HG02973 (cell line): ENCODE measurements around the gene TSPAN12.
"Not testable (repeated sequence)": the region's sequence is repeated elsewhere in the genome, so short reads cannot be mapped to it uniquely, and the experiment has no call there.

ENCODE experiments used
- ATAC-seq: cut with Tn5 transposase; IDR thresholded peaks from one replicate; pipeline ENCODE4 v1.9.1; 2021; ENCODE audit warnings: moderate library complexity; ENCODE audit not compliant: unreplicated experiment

The TSPAN12 gene

GRCh38 chr7:120806669-120807068 is 51.3 kb downstream of the TSPAN12 start:
- peak; percentile 83 for ATAC-seq

DNA sequence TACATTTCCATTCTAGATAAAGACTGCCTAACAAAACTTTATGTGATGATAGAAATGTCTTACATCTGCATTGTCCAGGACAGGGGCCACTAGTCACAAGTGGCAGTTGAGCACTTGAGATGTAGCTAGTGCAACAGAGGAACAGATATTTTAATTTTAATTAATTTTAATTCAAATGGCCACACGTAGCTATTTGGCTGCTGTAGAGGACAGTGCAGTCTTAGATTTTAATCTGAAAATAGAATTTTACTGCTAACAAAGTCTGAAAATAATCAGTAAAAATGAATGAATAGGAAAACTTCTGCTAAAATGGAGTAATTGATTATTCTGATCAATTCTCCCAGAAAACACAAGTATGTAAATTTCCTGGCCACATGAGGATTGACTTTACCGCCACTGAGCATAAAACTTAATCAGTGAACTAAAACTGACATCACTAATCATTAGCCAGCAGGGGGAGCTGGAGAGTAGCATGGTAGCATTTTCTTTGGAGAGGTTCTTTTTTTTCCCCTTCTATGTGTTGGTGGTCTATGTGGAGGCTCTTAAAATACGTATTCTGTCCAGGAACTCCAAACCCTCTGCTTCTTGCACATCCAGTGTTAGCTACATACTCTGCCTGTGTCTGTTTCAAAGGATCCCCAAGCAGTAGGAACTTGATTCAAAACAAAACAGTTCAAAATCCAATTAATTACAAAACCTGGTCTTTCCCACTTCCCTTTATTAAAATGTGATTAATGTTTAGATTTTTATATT is 52.1 kb downstream of the TSPAN12 start:
- peak; percentile 62 for ATAC-seq

- ATAC-seq, result no peak
Observed at GRCh38 chr7:120802751-120803150, 55.2 kb downstream of the TSPAN12 start.

DNA sequence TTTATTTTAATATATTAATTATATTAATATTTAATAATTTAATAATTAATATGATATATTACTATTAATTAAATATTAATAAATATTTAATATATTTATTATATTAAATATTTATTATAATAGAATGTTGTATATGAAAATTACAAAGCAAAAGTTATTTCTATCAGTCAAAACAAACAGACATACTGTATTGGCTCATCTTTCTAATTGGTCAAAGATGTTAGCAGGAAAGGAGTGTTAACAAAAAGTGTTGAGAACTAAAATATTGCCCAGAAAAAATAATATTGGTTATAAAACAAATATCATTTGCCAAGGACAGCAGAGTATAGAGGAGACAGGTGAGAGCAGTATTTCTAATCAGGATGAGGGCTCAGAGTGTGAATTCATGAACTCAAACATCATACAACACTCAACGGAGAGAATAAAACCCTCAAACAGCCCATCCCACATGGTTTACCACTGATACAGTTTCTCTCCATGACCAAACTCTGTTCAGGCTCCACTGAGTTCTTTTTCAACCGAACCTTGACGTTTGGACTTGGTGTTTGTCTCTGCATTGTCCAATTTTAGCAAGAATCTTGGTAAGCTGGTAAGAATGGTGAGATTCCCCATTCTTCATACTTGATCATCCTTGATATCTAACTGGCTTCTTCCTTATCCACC is 58.0 kb downstream of the TSPAN12 start:
- ATAC-seq, result no peak

- no peak for ATAC-seq
Observed at GRCh38 chr7:120799147-120799546, 58.8 kb downstream of the TSPAN12 start.

DNA sequence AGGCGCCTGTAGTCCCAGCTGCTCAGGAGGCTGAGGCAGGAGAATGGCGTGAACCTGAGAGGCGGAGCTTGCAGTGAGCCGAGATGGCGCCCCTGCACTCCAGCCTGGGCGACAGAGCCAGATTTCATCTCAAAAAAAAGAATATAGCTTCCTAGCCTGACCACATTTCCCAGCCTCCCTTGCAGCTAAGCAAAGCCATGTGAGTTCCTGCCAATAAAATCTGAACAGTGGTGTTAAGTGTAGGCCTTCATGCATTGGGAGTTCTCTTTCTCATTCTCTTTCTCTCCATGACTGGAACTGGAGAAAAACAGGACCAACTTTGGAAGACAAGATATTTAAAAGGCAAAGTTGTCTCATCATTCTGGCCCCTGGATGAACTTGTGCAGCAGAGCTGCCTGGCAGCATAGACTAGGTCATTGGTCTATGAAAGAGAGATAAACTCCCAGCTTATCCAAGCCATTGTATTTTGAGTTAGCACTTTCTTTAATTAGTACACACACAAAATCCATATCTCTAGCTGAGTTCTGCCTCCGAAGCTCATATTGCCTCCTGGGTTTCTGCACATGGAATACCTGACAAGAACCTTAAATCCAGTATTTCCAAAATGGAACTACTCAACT is 60.8 kb downstream of the TSPAN12 start:
- no peak for ATAC-seq

DNA sequence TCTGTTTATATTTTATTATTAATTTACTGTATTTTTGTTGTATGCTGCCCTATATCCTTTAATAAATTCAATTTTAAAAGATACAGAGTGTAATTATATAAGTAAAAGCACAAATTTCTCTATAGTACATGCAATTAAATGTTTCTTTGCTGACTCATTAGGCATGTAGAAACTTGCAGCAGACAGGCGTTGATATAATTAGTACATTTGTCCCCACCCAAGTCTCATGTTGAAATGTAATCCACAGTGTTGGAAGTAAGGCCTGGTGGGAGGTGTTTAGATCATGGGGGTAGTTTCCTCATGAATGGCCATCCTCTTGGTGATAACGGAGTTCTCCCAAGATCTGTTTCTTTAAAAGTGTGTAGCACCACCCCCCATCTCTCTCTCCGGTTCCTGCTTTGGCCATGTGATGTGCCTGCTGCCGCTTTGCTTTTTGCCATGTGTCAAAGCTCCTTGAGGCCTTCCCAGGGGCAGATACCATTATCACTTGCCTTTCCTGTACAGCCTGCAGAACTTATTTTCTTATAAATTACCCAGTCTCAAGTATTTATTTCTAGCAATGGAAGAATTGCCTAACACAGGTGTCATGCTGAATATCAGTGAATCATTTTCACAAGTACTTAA is 63.7 kb downstream of the TSPAN12 start:
- no peak for ATAC-seq

DNA sequence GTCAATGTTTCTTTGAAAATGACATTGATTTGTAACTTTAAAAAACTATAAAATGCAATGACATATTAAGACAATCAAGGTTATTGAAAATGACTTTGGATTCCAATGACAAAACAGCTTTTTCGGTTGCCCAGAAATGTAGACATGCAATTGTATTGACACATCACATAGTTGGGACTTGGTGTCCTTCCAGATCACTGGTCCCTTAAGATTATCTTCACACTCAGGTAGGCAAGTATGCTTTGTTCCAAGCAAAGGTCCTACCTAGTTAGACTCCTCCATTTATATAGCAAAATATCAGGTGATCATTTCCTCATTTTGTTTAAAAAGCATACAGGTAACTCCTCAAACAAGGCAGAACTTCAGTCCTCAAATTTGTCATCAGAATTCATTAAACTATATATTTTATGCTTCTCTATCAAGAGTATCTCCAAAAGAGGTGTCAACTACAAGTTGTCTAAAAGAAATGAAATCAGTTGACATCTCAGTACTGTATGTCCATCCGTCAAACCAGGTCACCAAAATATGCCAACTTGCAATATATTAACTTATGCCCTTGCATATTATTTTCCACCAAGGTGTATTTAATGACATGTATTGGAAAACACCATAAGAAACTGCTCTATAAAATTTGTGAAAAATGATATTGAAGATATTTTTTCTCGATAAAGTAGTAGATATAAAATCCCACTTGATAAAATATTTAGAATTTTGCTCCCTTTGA is 64.6 kb downstream of the TSPAN12 start:
- no peak for ATAC-seq

- no peak for ATAC-seq
Observed at GRCh38 chr7:120792861-120793130, 65.1 kb downstream of the TSPAN12 start.

GRCh38 chr7:120792091-120792860 is 65.7 kb downstream of the TSPAN12 start:
- ATAC-seq, result peak; percentile 94

GRCh38 chr7:120785095-120785494 is 72.8 kb downstream of the TSPAN12 start:
- no peak for ATAC-seq

DNA sequence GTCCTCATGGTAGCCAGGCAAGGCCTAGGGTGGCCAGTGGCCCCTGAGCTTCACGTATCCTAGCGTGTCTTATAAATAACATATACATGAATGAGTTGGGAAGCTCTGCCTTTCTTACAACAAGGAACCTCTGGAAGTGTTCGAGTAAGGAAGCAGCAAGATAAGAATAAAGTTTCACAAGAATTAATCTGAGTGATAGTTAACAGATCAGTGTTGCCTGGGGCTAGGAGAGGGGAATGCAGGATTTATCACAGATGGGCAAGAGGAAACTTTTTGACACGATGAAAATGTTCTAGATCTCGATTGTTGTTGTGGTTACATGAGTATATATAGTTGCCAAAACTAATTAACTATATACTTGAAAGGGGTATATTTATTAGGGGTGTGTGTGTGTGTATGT is 74.2 kb downstream of the TSPAN12 start:
- ATAC-seq, result no peak

- ATAC-seq, result no peak
Observed at GRCh38 chr7:120783273-120783672, 74.7 kb downstream of the TSPAN12 start.

DNA sequence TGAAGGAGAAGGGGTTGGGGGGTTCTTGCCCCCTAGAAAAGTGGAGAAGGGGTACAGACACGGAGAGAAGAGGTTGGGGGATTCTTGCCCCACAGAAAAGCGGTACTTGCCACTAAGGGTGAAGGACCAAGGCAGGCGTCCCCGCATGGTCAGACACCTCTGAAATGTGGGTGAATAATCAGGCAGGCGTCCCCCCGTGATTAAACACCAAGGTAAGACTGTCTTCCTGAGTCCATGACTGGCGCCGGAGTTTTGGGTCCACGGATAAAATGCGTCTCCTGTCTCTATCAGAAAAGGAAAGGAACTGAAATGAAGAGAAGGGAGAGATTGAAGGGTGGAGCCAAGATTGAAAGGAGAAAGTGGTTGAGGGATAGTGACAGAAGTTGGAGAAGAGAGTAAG is 76.0 kb downstream of the TSPAN12 start:
- ATAC-seq, result not testable (repeated sequence)

DNA sequence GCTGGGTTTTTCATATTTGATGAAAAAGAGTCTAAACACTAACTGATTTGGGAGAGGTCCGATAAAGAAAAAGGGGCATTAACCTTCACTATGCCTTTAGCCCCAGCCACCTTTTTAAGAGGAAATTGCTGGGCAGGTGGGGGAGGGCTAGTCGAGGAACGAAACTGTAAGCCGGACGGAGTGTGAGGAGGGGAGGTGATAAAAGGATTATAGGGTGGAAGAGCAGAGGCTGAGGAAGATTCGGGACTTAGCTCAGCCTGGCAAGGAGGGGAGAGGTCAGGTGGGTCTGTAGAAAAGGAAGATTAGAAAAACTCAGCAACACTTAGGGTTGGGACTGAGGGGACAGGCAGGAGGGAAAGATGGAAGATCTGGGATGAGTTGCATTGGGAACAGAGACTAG is 77.0 kb downstream of the TSPAN12 start:
- ATAC-seq, result no peak

DNA sequence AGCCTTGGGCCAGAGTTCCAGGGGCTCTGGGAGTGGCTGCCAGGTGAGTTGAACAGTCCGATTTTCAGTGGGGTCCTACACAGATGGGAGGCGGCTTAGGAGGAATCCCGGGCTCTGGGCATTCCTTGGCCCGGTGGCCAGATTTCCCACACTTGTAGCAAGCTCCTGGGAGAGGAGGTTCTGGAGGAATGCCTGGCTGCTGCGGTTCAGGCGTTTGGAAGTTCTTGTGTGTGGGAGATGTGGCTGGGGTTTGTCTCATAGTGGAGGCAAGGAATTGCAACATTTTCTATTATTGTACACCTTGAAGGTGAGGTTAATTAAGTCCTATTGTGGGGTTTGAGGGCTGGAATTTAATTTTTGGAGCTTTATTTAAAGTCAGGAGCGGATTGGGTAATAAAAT is 77.5 kb downstream of the TSPAN12 start:
- ATAC-seq, result not testable (repeated sequence)

DNA sequence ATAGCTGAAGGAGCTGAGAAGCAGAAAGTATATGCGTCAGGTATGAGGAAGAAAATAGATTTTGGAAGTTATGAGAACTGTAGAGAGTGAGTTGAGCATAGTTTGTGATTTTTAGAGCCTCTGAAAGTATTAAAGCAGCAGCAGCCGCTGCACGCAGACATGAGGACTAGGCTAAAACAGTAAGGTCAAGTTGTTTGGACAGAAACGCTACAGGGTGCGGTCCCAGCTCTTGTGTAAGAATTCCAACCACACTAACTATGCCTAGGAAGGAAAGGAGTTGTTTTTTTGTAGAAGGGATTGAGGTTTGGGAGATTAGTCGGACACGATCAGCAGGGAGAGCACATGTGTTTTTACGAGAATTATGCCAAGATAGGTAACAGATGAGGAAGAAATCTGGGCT is 78.9 kb downstream of the TSPAN12 start:
- not testable (repeated sequence) for ATAC-seq

GRCh38 chr7:120775755-120776154 is 82.2 kb downstream of the TSPAN12 start:
- no peak for ATAC-seq

DNA sequence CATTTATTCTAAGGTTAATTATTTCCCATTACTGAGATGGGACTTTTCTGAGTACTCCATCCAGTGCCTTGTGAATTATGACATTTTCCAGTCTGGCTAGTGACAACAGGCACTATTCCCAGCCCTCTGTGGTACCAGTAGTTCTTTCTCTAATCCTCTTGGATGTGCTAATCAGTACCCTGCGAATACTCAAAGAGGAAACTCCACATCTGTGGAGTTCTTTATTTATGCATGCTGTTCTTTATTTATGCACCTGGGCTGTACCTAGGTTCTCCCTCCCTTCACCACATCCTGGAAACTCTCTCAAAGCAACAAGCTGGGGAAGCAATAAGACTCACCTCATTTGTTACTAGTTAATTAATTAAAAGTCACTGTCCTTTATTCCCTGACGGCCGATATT is 83.5 kb downstream of the TSPAN12 start:
- ATAC-seq, result no peak

- no peak for ATAC-seq
Observed at GRCh38 chr7:120770206-120770605, 87.7 kb downstream of the TSPAN12 start.

DNA sequence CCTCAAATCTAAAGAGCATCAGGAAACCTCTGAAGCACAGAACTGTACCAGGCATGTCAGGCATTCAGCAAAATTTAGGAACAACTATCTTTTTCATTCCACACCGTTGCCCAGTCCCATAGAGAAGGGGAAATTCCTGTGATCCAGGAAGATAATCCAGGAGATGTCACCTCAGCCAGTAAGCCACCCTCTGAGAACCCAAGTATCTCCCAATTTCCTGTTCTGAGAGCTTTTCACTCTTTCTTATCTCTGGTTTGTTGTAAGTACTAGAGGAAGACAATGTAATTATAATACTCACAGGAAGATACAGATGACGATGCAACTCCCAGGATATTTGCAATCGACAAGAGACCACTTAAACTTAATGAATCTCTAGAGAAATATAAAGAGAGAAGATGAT is 97.1 kb downstream of the TSPAN12 start:
- ATAC-seq, result no peak
